Measurements from ENCODE around the gene KRT85.

KRT85 gene

GRCh38 chr12:52367876-52368275, 595 bp upstream of the KRT85 start:
- DNase-seq (ENCODE audit: low read depth) = no peak

GRCh38 chr12:52364901-52365489, 2.3 kb downstream of the KRT85 start:
- DNase-seq (ENCODE audit: low read depth) = no peak

- DNase-seq (ENCODE audit: low read depth) = no peak
Observed at GRCh38 chr12:52364061-52364460, 3.2 kb downstream of the KRT85 start.

GRCh38 chr12:52363111-52363679, 4.1 kb downstream of the KRT85 start:
- no peak for DNase-seq (ENCODE audit: low read depth)

GRCh38 chr12:52362118-52362726, 5.1 kb downstream of the KRT85 start:
- no peak for DNase-seq (ENCODE audit: low read depth)

- DNase-seq (ENCODE audit: low read depth) = no peak
Observed at GRCh38 chr12:52361553-52361952, 5.7 kb downstream of the KRT85 start.

- no peak for DNase-seq (ENCODE audit: low read depth)
Observed at GRCh38 chr12:52360663-52361271, 6.5 kb downstream of the KRT85 start.

GRCh38 chr12:52360106-52360662, 7.1 kb downstream of the KRT85 start:
- DNase-seq (ENCODE audit: low read depth) = no peak

GRCh38 chr12:52359621-52360061, 7.6 kb downstream of the KRT85 start:
- no peak for DNase-seq (ENCODE audit: low read depth)

- DNase-seq (ENCODE audit: low read depth) = no peak
Observed at GRCh38 chr12:52358575-52359350, 8.5 kb downstream of the KRT85 start.

- no peak for DNase-seq (ENCODE audit: low read depth)
Observed at GRCh38 chr12:52356762-52357580, 10.3 kb downstream of the KRT85 start.

- DNase-seq (ENCODE audit: low read depth) = no peak
Observed at GRCh38 chr12:52356031-52356761, 11.1 kb downstream of the KRT85 start.

- no peak for DNase-seq (ENCODE audit: low read depth)
Observed at GRCh38 chr12:52355176-52355575, 12.1 kb downstream of the KRT85 start.

- no peak for DNase-seq (ENCODE audit: low read depth)
Observed at GRCh38 chr12:52354200-52354599, 13.1 kb downstream of the KRT85 start.

GRCh38 chr12:52353766-52354165, 13.5 kb downstream of the KRT85 start:
- DNase-seq (ENCODE audit: low read depth) = no peak

- DNase-seq (ENCODE audit: low read depth) = no peak
Observed at GRCh38 chr12:52352951-52353350, 14.3 kb downstream of the KRT85 start.

GRCh38 chr12:52351196-52352059, 15.9 kb downstream of the KRT85 start:
- DNase-seq (ENCODE audit: low read depth) = no peak

GRCh38 chr12:52350786-52351185, 16.5 kb downstream of the KRT85 start:
- DNase-seq (ENCODE audit: low read depth) = no peak

- no peak for DNase-seq (ENCODE audit: low read depth)
Observed at GRCh38 chr12:52350021-52350620, 17.2 kb downstream of the KRT85 start.

Measured in stromal cell of bone marrow (primary cell).